Stimulated activated effector memory CD8-positive, alpha-beta T cell treated with anti-CD3 and anti-CD28 coated beads, Interleukin-12 subunit alpha, Interleukin-12 subunit beta, amount 100 ng/mL, for 72 hours (primary cell): ENCODE data around the gene SMG1.
"Not testable (repeated sequence)": the region's sequence is repeated elsewhere in the genome, so short reads cannot be mapped to it uniquely, and the experiment has no call there.

ENCODE experiments used
- ATAC-seq: fragments of 150-1000 bp; cut with Tn5 transposase; 2 replicates; pipeline ENCODE4 v1.10.0; 2021
- DNase-seq, 2 donors: peaks; one replicate each; pipeline ENCODE4 v3.0.0; 2021 to 2022; ENCODE audit warnings: low spot score in 2 of 2
- H3K27ac Mint-ChIP-seq: one replicate; pipeline ENCODE4 v1.8.0; 2022; ENCODE audit warnings: mild to moderate bottlenecking, mixed read lengths
- H3K36me3 Mint-ChIP-seq: one replicate; pipeline ENCODE4 v1.8.0; 2022; ENCODE audit warnings: mild to moderate bottlenecking, mixed read lengths
- H3K4me1 Mint-ChIP-seq: one replicate; pipeline ENCODE4 v1.8.0; 2022; ENCODE audit warnings: mixed read lengths
- H3K4me3 Mint-ChIP-seq: one replicate; pipeline ENCODE4 v1.8.0; 2022; ENCODE audit warnings: mild to moderate bottlenecking, mixed read lengths
- H3K9me3 Mint-ChIP-seq: one replicate; pipeline ENCODE4 v1.8.0; 2022; ENCODE audit warnings: mixed read lengths

The SMG1 gene

DNA sequence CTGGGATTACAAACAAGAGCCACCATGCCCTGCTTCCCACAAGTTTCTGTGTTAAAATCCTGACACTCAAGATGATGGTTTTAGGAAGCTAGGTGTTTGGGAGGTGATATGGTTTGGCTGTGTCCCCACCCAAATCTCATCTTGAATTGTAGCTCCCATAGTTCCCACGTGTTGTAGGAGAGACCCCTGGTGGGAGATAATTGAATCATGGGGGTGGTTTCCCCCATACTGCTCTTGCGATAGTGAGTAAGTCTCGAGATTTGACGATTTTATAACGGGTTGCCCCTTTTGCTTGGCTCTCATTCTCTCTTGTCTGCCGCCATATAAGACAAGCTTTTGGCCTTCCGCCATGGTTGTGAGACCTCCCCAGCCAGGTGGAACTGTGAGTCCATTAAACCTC is 17.2 kb upstream of the SMG1 start:
- no peaks in the 10 kb centered on the region for H3K36me3 Mint-ChIP-seq
- no peaks in the 10 kb centered on the region for H3K9me3 Mint-ChIP-seq
- no peak for DNase-seq
- no peak overlapping the region for H3K4me3 Mint-ChIP-seq
- H3K27ac Mint-ChIP-seq = no peak overlapping the region
- no peak for ATAC-seq
- peaks cover 12% of the 10 kb centered on the region for H3K4me1 Mint-ChIP-seq

DNA sequence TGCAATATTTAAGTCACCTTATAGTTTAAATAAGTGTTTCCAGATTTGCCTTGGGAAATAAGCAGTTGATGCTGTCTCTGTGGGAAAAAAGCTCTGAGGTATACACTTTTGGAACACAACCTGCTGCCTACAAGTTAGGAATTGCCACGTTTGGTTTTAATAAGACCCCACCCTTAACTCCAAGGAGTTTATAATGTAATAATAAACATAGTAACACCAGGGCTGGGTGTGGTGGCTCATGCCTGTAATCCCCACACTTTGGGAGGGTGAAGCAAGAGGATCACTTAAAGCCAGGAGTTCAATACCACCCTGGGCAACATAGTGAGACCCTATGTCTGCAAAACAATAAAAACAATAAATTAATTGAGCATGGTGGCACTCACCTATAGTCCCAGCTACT is 15.9 kb upstream of the SMG1 start:
- Mint-ChIP-seq H3K36me3 (no peaks in the 10 kb centered on the region), H3K27ac (no peak overlapping the region)

DNA sequence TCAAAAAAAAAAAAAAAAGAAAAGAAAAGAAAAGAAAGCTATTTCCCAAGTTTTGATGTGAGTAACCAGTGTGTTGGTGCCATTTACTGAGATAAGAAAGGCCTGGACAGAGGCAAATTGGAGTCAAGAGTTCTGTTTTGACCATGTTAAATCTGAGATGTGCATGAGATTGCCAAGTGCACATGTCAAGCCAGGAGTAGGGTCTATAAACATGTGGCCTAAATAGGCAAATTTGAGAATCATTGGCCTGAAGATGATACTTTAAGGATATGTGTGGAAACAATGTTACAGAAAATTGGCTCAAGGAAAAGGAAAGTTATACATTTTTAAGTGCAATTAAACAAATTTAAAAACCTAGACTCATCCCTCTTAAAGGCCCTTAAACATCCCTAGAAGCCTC is 15.3 kb upstream of the SMG1 start:
- no peaks in the 10 kb centered on the region for H3K36me3 Mint-ChIP-seq
- peaks cover 9% of the 10 kb centered on the region for H3K4me1 Mint-ChIP-seq
- ATAC-seq (no peak), DNase-seq (no peak)
- H3K9me3 Mint-ChIP-seq = no peaks in the 10 kb centered on the region
- no peak overlapping the region for H3K4me3 Mint-ChIP-seq
- H3K27ac Mint-ChIP-seq = no peak overlapping the region

More for the DNA sequence above, 15.9 kb upstream of the SMG1 start:
- H3K9me3 Mint-ChIP-seq = no peaks in the 10 kb centered on the region
- peaks cover 12% of the 10 kb centered on the region for H3K4me1 Mint-ChIP-seq
- DNase-seq = no peak
- no peak overlapping the region for H3K4me3 Mint-ChIP-seq
- no peak for ATAC-seq

DNA sequence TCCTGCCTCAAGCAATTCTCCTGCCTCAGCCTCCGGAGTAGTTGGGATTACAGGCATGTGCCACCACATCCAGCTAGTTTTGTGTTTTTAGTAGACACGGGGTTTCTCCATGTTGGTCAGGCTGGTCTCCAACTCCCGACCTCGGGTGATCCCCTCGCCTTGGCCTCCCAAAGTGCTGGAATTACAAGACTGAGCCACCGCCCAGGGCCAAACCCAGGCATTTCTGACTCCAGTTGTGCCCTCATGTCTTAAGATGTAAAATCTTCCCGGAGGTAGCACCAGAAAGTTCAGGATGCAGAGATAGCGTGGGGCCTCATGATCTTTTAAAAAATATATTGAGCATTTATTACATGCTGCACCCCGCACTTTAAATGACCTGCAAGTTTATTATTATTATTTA is 12.8 kb upstream of the SMG1 start:
- no peaks in the 10 kb centered on the region for H3K36me3 Mint-ChIP-seq
- no peak overlapping the region for H3K27ac Mint-ChIP-seq
- no peaks in the 10 kb centered on the region for H3K9me3 Mint-ChIP-seq
- no peak for ATAC-seq
- H3K4me1 Mint-ChIP-seq = no peaks in the 10 kb centered on the region
- H3K4me3 Mint-ChIP-seq = no peak overlapping the region
- DNase-seq = no peak

DNA sequence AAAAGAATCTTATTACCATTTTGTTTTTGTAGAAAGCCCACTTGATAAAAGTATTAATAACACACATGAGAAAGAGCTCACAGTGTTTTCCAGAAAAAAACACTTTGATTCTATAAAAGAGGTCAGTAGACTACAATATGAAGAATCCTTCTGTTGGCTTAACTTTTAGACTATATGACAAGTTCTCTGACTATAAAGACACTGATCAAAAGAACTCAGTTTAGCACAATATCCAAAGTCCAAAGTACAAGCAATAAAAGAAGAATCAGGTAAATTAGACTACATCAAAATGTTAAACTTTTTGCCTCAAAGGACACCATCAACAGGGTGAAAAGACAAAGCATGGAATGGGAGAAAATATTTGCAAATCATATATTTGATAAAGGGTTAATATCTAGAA is 11.2 kb upstream of the SMG1 start:
- DNase-seq (no peak), ATAC-seq (no peak)
- Mint-ChIP-seq H3K4me1 (no peaks in the 10 kb centered on the region), H3K4me3 (no peak overlapping the region), H3K9me3 (no peaks in the 10 kb centered on the region), H3K36me3 (no peaks in the 10 kb centered on the region), H3K27ac (no peak overlapping the region)

DNA sequence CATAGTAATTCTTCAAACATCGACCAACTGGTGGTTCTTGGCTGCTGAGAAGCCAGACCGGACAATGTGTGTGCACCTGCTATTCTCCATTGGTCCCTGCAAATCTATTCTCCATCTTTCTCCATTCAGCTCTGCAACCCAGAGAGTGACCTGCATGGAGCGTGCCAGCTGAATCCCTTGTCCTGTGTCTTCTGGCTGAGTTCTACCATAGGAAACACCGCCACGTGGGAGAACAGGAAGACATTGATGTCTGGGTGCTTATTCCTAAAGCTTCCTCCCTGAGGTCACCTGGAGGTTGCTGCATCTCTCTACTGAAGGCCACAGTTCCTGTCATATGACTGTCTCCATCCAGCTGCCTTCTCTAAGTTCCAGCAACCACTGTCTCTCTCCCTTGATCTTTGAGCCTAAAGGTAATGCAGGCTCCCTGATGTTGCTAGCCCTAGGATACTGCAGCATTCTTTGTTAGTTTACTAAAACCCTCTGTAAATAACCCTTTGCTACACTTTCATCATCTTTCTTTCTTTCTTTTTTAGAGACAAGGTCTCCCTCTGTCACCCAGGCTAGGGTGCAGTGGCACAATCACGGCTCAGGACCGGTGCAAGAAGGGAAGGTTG is 10.6 kb upstream of the SMG1 start:
- no peak for ATAC-seq
- no peak overlapping the region for H3K27ac Mint-ChIP-seq
- no peak overlapping the region for H3K4me3 Mint-ChIP-seq
- H3K4me1 Mint-ChIP-seq = peaks cover 1% of the 10 kb centered on the region
- no peaks in the 10 kb centered on the region for H3K9me3 Mint-ChIP-seq
- H3K36me3 Mint-ChIP-seq = no peaks in the 10 kb centered on the region
- no peak for DNase-seq

DNA sequence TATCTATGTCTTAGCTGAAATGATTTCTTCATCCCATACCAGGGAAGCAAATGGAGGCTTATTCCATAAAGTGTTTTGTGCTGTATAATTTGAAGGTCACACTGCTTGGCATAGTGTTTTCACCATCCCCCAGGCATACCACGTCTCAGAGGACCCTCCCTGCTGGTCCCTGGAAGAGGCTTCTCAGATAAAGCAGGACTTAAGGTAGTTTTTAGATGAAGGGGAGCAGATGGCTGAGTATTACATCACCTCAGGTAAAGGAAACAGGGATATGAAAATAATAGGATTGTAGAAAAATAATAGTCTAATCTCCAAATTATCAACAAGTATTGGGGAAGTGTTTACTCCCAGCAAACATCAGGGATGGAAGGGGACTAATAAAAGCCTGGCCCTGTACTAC is 7.3 kb upstream of the SMG1 start:
- Mint-ChIP-seq H3K4me3 (no peak overlapping the region), H3K36me3 (no peaks in the 10 kb centered on the region), H3K9me3 (no peaks in the 10 kb centered on the region), H3K27ac (no peak overlapping the region), H3K4me1 (peaks cover 6% of the 10 kb centered on the region)
- DNase-seq (no peak), ATAC-seq (no peak)

DNA sequence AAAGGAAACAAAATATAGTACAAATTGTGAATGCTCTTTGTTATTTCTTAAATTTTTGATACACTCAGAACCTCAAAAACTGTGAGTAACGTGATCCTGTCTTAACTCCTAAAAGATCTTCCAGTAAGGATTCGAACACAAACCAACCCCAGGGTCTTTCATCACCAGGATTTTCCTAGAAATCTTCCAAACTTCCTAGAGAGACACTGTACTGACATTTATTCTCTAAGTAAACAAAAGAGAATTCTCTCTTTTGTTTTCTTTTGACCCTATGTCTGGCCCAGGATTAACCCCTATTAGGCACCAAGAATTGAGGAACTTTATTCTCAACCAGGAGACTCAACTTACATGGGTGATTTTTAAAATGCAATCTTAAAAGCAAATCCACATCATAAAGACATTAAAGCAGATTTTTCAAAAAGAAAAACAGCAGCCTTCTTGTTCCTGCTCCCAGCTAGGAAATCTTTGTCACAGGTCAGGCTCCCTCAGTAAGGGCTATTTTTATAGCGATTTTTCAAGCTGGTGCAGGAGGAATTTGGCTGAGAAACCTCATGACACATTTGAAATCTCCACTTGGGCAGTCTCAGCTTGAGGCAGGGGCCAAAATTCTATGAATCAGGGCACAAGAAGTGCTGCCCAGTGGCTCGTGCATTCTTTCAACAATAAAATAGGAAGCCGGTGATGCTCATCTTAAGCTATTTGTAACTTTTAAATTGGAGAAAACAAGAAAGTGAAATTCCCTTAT is 6.2 kb upstream of the SMG1 start:
- H3K27ac Mint-ChIP-seq = no peak overlapping the region
- H3K4me3 Mint-ChIP-seq = no peak overlapping the region
- H3K4me1 Mint-ChIP-seq = peaks cover 6% of the 10 kb centered on the region
- peaks cover 1% of the 10 kb centered on the region for H3K36me3 Mint-ChIP-seq
- no peak for ATAC-seq
- no peaks in the 10 kb centered on the region for H3K9me3 Mint-ChIP-seq
- no peak for DNase-seq

DNA sequence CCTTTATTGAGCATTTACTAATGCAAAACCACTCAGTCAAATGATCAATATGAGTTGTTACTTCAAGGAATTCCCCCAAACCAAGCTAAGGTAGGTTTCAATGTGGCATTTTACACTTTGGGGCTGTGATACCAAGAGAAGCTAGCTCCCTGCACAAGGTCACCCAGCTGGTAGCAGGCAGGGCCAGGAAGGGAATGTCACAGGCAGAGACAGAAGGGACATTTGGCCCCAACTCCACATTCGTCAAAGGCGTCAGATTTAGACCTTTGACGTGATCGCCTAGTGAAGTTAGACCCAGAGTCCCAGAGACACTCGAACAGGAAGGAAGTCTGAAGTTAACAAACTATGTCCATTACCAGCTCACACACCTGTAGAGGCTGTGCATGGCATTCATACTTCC is 5.5 kb upstream of the SMG1 start:
- peaks cover 13% of the 10 kb centered on the region for H3K4me1 Mint-ChIP-seq
- no peaks in the 10 kb centered on the region for H3K9me3 Mint-ChIP-seq
- H3K36me3 Mint-ChIP-seq = peaks cover 8% of the 10 kb centered on the region
- no peak overlapping the region for H3K27ac Mint-ChIP-seq
- H3K4me3 Mint-ChIP-seq = no peak overlapping the region
- ATAC-seq (peak; percentile 41), DNase-seq (no peak)

DNA sequence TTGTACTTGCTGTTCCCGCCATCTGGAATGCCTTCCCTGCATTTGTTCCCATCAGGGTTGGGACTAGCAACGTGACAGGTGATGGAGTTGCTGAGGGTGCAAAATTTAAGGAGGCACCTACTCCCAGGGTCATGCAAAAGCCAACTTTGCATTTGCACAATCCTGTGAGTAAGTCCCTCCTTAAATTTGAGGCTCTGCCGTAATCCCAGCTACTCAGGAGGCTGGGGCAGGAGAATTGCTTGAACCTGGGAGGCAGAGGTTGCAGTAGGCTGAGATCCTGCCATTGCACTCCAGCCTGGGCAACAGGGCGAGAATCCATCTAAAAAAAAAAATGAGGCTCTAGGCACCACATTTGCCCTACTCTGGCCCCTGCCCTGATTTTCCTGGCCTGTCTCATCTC is 3.9 kb upstream of the SMG1 start:
- H3K27ac Mint-ChIP-seq, ATAC-seq, H3K4me3 Mint-ChIP-seq, DNase-seq, H3K9me3 Mint-ChIP-seq: not testable (repeated sequence)
- peaks cover 17% of the 10 kb centered on the region for H3K4me1 Mint-ChIP-seq
- peaks cover 22% of the 10 kb centered on the region for H3K36me3 Mint-ChIP-seq

DNA sequence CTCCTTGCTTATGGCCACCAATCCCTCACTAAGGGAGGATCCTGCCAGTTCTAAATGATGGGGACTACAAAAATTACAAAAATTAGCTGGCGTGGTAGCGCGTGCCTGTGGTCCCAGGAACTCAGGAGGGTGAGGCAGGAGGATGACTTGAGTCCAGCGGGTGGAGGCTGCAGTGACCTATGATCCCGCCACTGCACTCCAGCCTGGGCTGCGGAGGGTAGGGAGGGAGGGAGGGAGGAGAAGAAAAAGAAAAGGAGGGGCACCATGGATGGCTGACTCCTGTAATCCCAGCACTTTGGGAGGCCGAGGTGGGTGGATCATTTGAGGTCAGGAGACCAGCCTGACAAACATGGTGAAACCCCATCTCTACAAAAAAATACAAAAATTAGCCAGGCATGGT is 1.9 kb upstream of the SMG1 start:
- H3K27ac Mint-ChIP-seq, H3K9me3 Mint-ChIP-seq, DNase-seq, ATAC-seq, H3K4me3 Mint-ChIP-seq: not testable (repeated sequence)
- Mint-ChIP-seq H3K4me1 (peaks cover 29% of the 10 kb centered on the region), H3K36me3 (peaks cover 28% of the 10 kb centered on the region)

DNA sequence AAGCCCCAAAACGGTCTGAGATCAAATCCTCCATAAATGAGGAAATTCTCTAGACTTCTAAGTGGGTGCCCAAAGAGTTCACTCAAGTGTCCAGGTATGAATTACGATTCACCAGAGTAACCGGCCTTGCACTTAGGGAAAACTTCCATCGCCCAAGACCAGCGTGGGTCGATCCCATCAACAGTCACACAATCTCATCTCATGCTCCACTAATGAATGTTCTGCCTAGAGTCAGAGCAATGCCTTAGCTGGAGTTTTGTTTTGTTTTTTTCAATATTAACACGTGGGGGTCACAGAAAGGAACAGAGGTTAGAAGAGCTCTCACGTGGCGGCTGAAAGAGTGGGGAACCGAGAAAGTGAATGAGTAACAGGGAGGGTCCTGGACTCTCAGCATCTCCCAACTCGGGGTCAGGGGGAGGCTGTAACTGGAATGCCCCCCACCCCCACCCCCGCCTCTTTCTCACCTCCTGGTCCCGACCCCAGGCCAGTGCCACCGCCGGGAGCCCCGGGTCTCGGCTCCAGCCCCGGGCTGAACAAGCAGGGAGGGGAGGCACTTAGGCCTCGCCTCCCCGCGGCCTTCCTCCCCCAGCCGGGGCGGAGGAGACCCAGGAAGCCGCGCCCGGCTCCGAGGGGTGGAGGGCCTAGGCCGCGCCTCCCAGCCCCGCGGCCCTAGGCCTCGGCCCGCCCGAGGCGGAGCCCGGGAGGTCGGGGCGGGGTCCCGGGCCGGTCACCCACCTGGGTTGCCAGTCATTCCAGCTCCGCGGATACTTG is 808 bp downstream of the SMG1 start:
- Mint-ChIP-seq H3K4me3 (peak overlapping the region; percentile 89), H3K27ac (peak overlapping the region; percentile 99), H3K4me1 (peaks cover 40% of the 10 kb centered on the region), H3K36me3 (peaks cover 39% of the 10 kb centered on the region)
- H3K9me3 Mint-ChIP-seq, DNase-seq: not testable (repeated sequence)
- peak; percentile 81 for ATAC-seq

DNA sequence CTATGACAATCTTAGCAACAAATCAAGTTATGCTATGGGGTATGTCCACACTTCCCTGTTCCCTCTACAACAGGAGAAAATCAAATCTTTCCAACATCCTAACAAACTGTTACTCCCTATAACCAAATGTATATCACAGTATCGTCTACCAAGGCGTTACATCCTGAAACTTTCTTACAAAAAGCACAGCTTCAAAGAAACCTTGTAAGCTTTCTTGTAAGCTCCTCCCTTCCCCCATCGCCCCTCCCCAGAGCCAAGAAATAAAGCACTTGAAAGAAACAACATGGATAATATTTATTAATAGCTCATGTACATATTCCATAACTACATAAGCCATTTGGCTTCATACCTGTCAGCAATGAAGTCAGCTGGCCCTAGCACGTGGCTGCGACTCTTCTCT is 2.3 kb downstream of the SMG1 start:
- Mint-ChIP-seq H3K4me3 (peak overlapping the region; percentile 89), H3K36me3 (peaks cover 54% of the 10 kb centered on the region), H3K4me1 (peaks cover 52% of the 10 kb centered on the region), H3K27ac (peak overlapping the region; percentile 99)
- not testable (repeated sequence) for ATAC-seq, DNase-seq, H3K9me3 Mint-ChIP-seq

DNA sequence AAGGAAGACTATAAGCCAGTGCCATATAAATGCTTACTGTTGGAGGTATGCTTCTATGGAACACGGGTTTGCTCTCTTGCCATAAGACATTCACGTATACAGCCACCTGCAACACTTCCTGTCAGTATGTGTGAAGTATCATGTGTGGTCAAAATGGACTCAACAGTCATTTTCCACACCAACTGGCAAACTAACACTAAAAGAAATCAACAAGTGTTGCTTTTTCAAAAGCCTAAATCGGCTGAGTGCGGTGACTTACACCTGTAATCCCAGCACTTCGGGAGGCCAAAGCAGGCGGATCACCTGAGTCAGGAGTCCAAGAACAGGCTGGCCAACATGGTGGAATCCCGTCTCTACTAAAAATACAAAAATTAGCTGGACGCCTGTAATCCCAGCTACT is 3.1 kb downstream of the SMG1 start:
- H3K4me1 Mint-ChIP-seq = peaks cover 58% of the 10 kb centered on the region
- peaks cover 55% of the 10 kb centered on the region for H3K36me3 Mint-ChIP-seq
- H3K9me3 Mint-ChIP-seq, ATAC-seq, DNase-seq: not testable (repeated sequence)
- peak overlapping the region; percentile 89 for H3K4me3 Mint-ChIP-seq
- peak overlapping the region; percentile 99 for H3K27ac Mint-ChIP-seq

DNA sequence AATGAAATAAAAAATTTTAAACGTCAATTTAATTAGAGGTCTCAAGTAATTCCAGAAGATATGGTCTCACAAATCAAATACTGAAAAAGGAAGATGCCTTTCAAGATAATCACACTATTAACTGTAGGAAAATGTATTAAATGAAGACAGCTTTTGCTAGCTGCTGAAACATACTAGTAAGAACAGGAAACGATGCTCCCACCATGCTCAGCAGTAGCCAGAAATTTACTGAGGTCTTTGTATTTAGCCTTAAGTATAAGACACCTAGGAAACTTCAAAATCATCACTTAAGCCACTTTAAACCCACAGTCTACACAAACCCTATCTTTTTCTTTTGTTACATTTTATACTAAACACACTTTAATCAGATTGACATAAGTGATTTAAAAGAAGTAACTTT is 16.6 kb downstream of the SMG1 start:
- H3K9me3 Mint-ChIP-seq, H3K27ac Mint-ChIP-seq, DNase-seq, ATAC-seq, H3K4me3 Mint-ChIP-seq: not testable (repeated sequence)
- Mint-ChIP-seq H3K36me3 (peaks cover 37% of the 10 kb centered on the region), H3K4me1 (peaks cover 26% of the 10 kb centered on the region)

DNA sequence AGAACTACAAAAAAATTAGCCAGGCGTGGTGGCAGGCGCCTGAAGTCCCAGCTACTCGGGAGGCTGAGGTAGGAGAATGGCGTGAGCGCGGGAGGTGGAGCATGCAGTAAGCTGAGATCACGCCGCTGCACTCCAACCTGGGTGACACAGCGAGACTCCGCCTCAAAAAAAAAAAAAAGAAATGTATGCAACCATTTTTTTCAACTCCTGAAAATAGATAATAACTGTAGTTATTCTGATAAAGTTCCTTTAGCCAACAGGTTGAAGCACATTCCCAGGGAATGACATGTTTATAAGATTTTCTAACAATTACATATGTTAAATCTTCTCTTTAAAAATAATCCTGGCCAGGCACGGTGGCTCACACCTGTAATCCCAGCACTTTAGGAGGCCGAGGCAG is 17.5 kb downstream of the SMG1 start:
- not testable (repeated sequence) for ATAC-seq, H3K4me3 Mint-ChIP-seq, H3K27ac Mint-ChIP-seq, H3K9me3 Mint-ChIP-seq, DNase-seq
- H3K36me3 Mint-ChIP-seq = peaks cover 45% of the 10 kb centered on the region
- peaks cover 27% of the 10 kb centered on the region for H3K4me1 Mint-ChIP-seq
